Spleen (tissue), 11 donors: ENCODE measurements around the gene NPC1L1. TPM values are rescaled to one million over a fixed set of nuclear protein-coding genes. Genes with fewer than 3 reads are reported as not detected.

Source experiments
- DNase-seq: peaks from one replicate; pipeline ENCODE4 v3.0.0-alpha.2; 2020
- H3K27ac ChIP-seq, 8 donors: fragments of 200-600 bp; sonication (generic) in 7 of 8; 1 replicate in 4 of 8; 2 replicates in 4 of 8; pipeline versions ENCODE4 v1.5.0 to v1.8.0; 2016 to 2021; ENCODE audit warnings: inconsistent platforms in 4 of 8, mild to moderate bottlenecking in 4 of 8, moderate library complexity in 1 of 8
- H3K27me3 ChIP-seq, 7 donors: fragments of 200-600 bp; sonication (generic) in 6 of 7; replicated peaks in 1 of 7; 1 replicate in 4 of 7; 2 replicates in 3 of 7; pipeline versions ENCODE4 v1.5.0 to v1.8.0; 2016 to 2021; ENCODE audit warnings: inconsistent platforms in 3 of 7, mild to moderate bottlenecking in 1 of 7
- H3K36me3 ChIP-seq, 6 donors: fragments of 200-600 bp; sonication (generic) in 5 of 6; 1 replicate in 4 of 6; 2 replicates in 2 of 6; pipeline versions ENCODE4 v1.5.0 to v1.8.0; 2016 to 2021; ENCODE audit warnings: inconsistent platforms in 2 of 6
- H3K4me1 ChIP-seq, 6 donors: fragments of 200-600 bp; sonication (generic) in 5 of 6; 1 replicate in 3 of 6; 2 replicates in 3 of 6; pipeline versions ENCODE4 v1.5.0 to v1.8.0; 2016 to 2021; ENCODE audit warnings: inconsistent platforms in 3 of 6
- H3K4me3 ChIP-seq, 8 donors: fragments of 200-600 bp; sonication (generic) in 7 of 8; 1 replicate in 4 of 8; 2 replicates in 4 of 8; pipeline versions ENCODE4 v1.5.0 to v1.8.0; 2016 to 2021; ENCODE audit warnings: inconsistent platforms in 4 of 8, mild to moderate bottlenecking in 4 of 8, moderate library complexity in 2 of 8
- H3K9me3 ChIP-seq, 8 donors: fragments of 200-600 bp; sonication (generic) in 7 of 8; 1 replicate in 4 of 8; 2 replicates in 4 of 8; pipeline versions ENCODE4 v1.5.0 to v1.8.0; 2016 to 2021; ENCODE audit warnings: inconsistent platforms in 4 of 8
- POLR2A ChIP-seq, 3 donors: fragments of 450-650 bp; IDR thresholded peaks; one replicate each; pipeline ENCODE4 v1.5.1; 2017; ENCODE audit warnings: antibody characterized with exemption in 3 of 3, mild to moderate bottlenecking in 1 of 3
- POLR2AphosphoS5 ChIP-seq, 3 donors: sonication (generic); formaldehyde crosslinking; IDR thresholded peaks; one replicate each; pipeline ENCODE4 v1.5.1; 2017; ENCODE audit warnings: antibody characterized with exemption in 3 of 3
- WGBS, 5 donors: extraction: QIAGEN DNeasy Blood & Tissue Kit in 3 of 5; methylation state at CpG; one replicate each; pipeline versions ENCODE4 v1.1.5 to v1.1.7; 2013 to 2018; 5-methylcytosine and 5-hydroxymethylcytosine counted together
- intact Hi-C: fragments of 100-400 bp; cut with DNase I; formaldehyde crosslinking; loops from one replicate; pipeline ENCODE4 v1.15.0; 2023; ENCODE audit warnings: low total_unique reads
- polyA plus RNA-seq, 3 donors: library from polyadenylated mRNA; stranded (reverse); fragments of 200-250 nt; gene quantifications; one replicate each; pipeline ENCODE4 v1.2.1, GENCODE V29; 2013
- total RNA-seq, 7 donors: library from RNA; depleted of rRNA in 3 of 7; stranded (reverse); fragments of >200 nt in 3 of 7; fragmentation: NEBNext Ultra II Directional in 4 of 7; extraction: Animal tissue kit (Norgen Biotek cat#: 25700) in 4 of 7; gene quantifications; one replicate each; pipeline versions ENCODE4 v1.1.0 to v1.2.1, GENCODE V29; 2016 to 2021
- TF ChIP-seq, protein P1 (sequence below), 11 experiments: fragments of 200-600 bp in 7 of 11; fragments of 450-650 bp in 4 of 11; sonication (generic) in 4 of 11; IDR thresholded peaks in 8 of 11; conservative IDR thresholded peaks in 3 of 11; 1 replicate in 7 of 11; 2 replicates in 4 of 11; pipeline versions ENCODE4 v1.4.0 to v1.8.0; 2016 to 2021; ENCODE audit warnings: antibody characterized with exemption in 11 of 11, inconsistent platforms in 4 of 11, mild to moderate bottlenecking in 1 of 11
- donor health status: healthy with polysubstance abuse.
- donor health status: DM: no; HTN: no; CAD: no; lungs with moderate emphysema.
- donor health status: DM: no; HTN: no; CAD: no.
- donor health status: Bipolar disorder and iron deficiency.
- donor health status: healthy.
- donor health status: DM: no; HTN: no; CAD: no.
- donor health status: DM: yes; HTN: yes; CAD: no.

The NPC1L1 gene
- total and polyA plus RNA-seq, 10 donors, result 0.02 to 0.07 (median 0.03) TPM; not detected in 6

DNA sequence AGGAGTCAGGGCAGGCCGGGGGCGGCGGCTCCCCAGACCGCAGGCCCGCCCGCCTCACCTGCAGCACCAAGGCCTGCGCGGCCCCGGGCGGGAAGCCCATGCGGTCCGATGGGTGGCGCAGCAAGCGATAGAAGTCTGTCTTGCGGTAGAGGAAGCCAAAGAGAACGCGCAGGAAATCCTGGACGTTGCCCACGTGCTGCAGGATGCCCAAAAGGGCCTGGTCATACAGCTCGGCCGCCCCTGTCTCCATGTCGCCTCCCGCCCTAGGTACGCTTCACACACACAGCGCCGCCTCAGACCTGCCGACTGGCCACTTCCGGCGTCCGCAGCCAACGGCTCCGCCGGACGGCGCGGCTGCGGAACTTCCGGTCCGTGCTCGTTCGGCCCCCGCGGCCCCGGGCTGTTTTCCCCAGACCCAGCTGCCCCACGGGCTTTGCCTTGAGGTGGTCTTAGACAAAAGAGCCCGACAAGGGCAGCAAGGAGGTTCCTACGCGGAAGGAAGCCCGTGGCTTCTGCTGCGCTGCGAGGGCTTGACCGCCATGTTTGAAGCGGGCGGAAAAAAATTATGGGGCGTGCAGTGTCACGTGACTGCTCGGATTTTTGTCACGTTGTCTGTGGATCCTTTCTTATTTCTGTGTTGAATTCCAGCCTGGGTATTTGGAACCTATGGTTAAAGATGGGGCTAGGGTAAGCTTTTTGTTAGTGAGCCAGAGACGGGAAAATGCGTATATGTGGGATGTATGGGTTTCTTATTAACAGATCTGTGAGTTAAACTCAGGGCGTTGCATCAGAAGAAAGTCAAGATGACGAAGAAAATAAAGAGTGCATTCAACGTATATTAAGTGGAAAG, 50.6 kb downstream of the NPC1L1 start, which contains the start of gene NUDCD3:
Gene NUDCD3, minus strand, starts transcription at position 308 of the 850 bp plus-strand sequence. Its CDS starts 58 bp downstream, at position 250.
- intact Hi-C loops, result no loop called here
- H3K9me3 ChIP-seq, result no peaks in the 10 kb centered on the region
- peaks cover 0 to 3% (median 0%) of the 10 kb centered on the region in 6 donors for H3K36me3 ChIP-seq
- TF ChIP-seq POLR2AphosphoS5 (IDR thresholded peaks at IDR 0.05) (peak; percentile 75 to 90 (median 84)), POLR2A (IDR thresholded peaks at IDR 0.05) (peak in 1 of 3 donors; percentile 8)
- TF ChIP-seq, protein P1, sequence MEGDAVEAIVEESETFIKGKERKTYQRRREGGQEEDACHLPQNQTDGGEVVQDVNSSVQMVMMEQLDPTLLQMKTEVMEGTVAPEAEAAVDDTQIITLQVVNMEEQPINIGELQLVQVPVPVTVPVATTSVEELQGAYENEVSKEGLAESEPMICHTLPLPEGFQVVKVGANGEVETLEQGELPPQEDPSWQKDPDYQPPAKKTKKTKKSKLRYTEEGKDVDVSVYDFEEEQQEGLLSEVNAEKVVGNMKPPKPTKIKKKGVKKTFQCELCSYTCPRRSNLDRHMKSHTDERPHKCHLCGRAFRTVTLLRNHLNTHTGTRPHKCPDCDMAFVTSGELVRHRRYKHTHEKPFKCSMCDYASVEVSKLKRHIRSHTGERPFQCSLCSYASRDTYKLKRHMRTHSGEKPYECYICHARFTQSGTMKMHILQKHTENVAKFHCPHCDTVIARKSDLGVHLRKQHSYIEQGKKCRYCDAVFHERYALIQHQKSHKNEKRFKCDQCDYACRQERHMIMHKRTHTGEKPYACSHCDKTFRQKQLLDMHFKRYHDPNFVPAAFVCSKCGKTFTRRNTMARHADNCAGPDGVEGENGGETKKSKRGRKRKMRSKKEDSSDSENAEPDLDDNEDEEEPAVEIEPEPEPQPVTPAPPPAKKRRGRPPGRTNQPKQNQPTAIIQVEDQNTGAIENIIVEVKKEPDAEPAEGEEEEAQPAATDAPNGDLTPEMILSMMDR (IDR thresholded peaks at IDR 0.05 in 8 of 11, conservative IDR thresholded peaks at IDR 0.05 in 3 of 11), result peak in 5 of 11 experiments; percentile 15 to 50 (median 29)
- peak within 1 kb of the TSS; percentile 95 to 100 (median 98) for H3K27ac ChIP-seq
- H3K4me3 ChIP-seq, result peak within 1 kb of the TSS; percentile 75 to 91 (median 83)
- peaks cover 0 to 4% (median 0%) of the 10 kb centered on the region in 7 donors for H3K27me3 ChIP-seq
- DNase-seq, result peak; percentile 95
- 0 to 1% (median 0%) methylated on average over 32 to 63 of the region's 63 CpGs for WGBS, 5 donors
- H3K4me1 ChIP-seq, result peaks cover 23 to 53% (median 47%) of the 10 kb centered on the region in 6 donors

DNA sequence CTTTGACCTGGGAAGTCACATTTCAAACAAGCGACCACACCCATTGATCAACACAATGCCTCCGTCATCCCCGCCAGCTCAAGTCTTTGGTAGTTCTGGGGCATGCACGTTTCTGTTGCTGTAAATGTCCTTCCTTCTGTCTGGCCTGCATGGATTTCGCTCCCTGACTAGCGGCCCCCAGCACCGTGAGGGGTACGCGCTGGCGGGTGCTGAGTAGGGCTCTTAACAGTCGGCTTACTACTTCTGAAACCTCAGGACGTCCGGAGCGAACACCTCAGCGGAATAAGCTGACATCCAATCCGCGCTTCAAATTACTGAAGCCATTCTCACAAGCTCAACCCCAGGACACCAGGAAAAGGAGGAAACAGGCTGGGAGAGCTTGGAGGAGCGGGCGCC, 51.2 kb downstream of the NPC1L1 start:
- H3K9me3 ChIP-seq, result no peaks in the 10 kb centered on the region
- peaks cover 23 to 59% (median 53%) of the 10 kb centered on the region in 6 donors for H3K4me1 ChIP-seq
- H3K4me3 ChIP-seq, result peak overlapping the region; percentile 75 to 91 (median 83)
- TF ChIP-seq, protein P1 (IDR thresholded peaks at IDR 0.05 in 8 of 11, conservative IDR thresholded peaks at IDR 0.05 in 3 of 11), result no peak
- TF ChIP-seq POLR2A (IDR thresholded peaks at IDR 0.05), result no peak
- TF ChIP-seq POLR2AphosphoS5 (IDR thresholded peaks at IDR 0.05), result no peak
- H3K27ac ChIP-seq, result peak overlapping the region; percentile 95 to 100 (median 98)
- intact Hi-C loops, result no loop called here
- H3K36me3 ChIP-seq, result peaks cover 0 to 9% (median 2%) of the 10 kb centered on the region in 6 donors
- no peaks in the 10 kb centered on the region for H3K27me3 ChIP-seq
- no peak for DNase-seq
- 0 to 1% (median 0%) methylated on average over 19 of the region's 19 CpGs for WGBS, 5 donors

DNA sequence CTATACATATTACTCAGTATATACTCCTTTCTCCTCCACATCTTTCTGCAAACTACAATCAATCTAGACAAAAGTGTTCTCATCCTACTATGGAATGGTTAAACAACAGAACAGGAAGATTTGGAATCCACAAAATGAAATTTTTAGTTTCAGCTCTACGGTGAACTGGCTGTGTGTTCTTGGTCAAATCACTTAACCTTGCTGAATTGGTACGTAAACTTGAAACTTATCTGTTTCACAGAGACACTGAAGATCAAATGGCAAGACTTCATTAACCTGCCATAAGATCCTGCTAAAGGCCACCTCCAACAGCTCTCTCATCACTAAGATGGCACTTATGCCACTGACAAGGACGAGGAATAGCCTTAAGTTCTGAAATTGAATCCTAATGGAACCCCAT, 52.2 kb downstream of the NPC1L1 start:
- intact Hi-C loops, result no loop called here
- peaks cover 0 to under 1% (median 0%) of the 10 kb centered on the region in 8 donors for H3K9me3 ChIP-seq
- H3K4me3 ChIP-seq, result peak overlapping the region in 6 of 8 donors; percentile 79 to 91 (median 83)
- H3K4me1 ChIP-seq, result peaks cover 23 to 68% (median 60%) of the 10 kb centered on the region in 6 donors
- WGBS, 5 donors, result 81 to 92% (median 91%) methylated on average over 3 of the region's 3 CpGs
- no peak for TF ChIP-seq POLR2AphosphoS5 (IDR thresholded peaks at IDR 0.05)
- TF ChIP-seq, protein P1 (IDR thresholded peaks at IDR 0.05 in 8 of 11, conservative IDR thresholded peaks at IDR 0.05 in 3 of 11), result no peak
- H3K27me3 ChIP-seq, result no peaks in the 10 kb centered on the region
- no peak for DNase-seq
- H3K27ac ChIP-seq, result peak overlapping the region in 2 of 8 donors; percentile 95 to 99
- peaks cover 0 to 19% (median 12%) of the 10 kb centered on the region in 6 donors for H3K36me3 ChIP-seq

DNA sequence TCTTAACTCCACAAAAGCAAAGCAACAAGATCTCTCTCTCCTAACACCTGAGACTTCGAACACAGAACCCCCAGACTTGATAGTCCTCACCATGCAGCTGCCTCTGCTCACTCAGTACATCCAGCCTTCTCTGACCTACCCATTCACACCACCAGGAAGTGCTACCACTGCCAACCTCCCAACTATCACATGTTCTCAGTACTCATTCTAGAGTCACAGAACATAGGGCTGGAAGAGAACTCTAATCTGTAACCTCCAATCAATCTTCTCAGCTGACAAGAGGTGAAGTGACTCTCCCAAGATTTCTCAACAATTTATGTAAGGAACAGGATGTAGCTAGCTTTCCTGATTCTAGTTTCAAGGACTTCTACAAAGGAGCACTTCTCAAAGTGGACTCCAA, 54.4 kb downstream of the NPC1L1 start:
- H3K9me3 ChIP-seq, result peaks cover 0 to 19% (median 16%) of the 10 kb centered on the region in 8 donors
- TF ChIP-seq, protein P1 (IDR thresholded peaks at IDR 0.05 in 8 of 11, conservative IDR thresholded peaks at IDR 0.05 in 3 of 11), result no peak
- TF ChIP-seq POLR2A (IDR thresholded peaks at IDR 0.05) (no peak), POLR2AphosphoS5 (IDR thresholded peaks at IDR 0.05) (no peak)
- H3K27ac ChIP-seq, result no peak overlapping the region
- intact Hi-C loops, result no loop called here
- no peak overlapping the region for H3K4me3 ChIP-seq
- 88 to 100% (median 94%) methylated on average over 1 of the region's 1 CpG for WGBS, 5 donors
- peaks cover 23 to 68% (median 61%) of the 10 kb centered on the region in 6 donors for H3K4me1 ChIP-seq
- H3K36me3 ChIP-seq, result peaks cover 7 to 42% (median 35%) of the 10 kb centered on the region in 6 donors
- no peak for DNase-seq
- no peaks in the 10 kb centered on the region for H3K27me3 ChIP-seq
